HG02798 (cell line): ENCODE measurements around the gene KLHDC7A.

Experiments used
- ATAC-seq: cut with Tn5 transposase; IDR thresholded peaks from one replicate; pipeline ENCODE4 v1.9.1; 2021; ENCODE audit warnings: mild to moderate bottlenecking; ENCODE audit not compliant: unreplicated experiment, poor library complexity

The KLHDC7A gene

DNA sequence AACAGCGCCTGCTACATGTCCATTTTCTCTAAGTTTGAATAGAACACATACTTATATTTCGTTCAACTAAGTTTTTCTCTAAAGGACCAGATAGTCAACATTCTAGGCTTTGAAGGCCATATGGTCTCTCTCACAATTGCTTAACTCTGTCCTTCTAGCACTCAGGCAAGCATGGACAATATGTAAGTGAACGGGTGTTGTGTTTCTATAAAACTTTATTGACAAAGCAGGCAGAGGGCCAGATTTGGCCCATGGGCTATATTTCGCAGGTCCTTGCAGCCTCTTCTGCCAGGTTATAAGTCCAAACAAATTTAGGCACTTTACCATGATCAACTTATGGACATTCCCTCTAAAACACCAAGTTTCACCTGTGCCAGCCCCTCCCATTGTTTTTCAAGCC is 21.1 kb downstream of the KLHDC7A start:
- ATAC-seq = no peak

DNA sequence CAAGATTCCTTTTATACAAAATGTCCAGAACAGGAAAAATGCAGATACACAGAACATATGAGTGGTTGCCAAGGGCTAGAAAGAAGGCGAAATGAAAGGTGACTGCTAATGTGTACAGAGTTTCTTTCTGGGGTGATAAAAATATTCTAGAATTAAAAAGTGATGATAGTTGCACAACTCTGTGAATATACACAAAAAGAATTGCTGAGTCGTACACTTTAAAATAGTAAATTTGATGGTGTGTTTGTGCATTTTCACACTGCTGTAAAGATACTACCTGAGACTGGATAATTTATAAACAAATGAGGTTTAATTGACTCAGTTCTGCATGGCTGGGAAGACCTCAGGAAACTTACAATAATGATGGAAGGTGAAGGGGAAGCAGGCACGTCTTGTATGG is 23.9 kb downstream of the KLHDC7A start:
- no peak for ATAC-seq

DNA sequence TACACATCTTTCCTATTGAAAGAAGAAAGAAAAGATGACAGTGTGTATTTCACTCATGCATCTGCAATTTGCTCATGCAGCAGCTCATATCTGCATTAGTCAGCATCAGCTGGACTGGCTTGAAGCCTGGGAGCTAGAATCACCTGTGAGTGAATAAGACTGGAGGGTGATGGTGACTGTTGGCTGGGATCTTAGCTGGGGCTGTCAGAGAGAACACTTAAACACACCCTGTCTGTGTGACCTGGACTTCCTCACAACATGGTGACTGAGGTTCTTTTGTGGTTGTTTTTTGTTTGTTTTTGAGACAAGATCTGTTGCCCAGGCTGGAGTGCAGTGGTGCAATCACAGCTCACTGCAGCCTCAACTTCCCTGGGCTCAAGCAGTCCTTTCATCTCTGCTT is 24.9 kb downstream of the KLHDC7A start:
- ATAC-seq = no peak

DNA sequence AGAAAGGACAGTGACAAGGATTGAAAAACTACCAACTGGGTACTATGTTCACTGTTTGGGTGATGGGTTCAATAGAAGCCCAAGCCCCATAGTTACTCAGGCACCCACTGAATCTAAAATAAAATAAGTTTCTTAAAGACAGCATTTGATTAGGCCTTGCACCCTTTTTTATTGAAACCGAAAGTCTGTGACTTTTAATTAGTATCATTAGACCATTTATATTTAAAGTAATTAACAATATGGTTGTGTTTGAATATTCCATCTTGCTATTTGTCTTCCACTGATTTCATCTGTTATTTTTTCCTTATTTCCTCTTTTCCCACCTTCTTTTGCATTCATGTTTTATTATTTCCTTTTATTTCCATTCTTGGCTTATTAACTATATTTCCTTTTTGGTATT is 27.4 kb downstream of the KLHDC7A start:
- ATAC-seq = no peak

DNA sequence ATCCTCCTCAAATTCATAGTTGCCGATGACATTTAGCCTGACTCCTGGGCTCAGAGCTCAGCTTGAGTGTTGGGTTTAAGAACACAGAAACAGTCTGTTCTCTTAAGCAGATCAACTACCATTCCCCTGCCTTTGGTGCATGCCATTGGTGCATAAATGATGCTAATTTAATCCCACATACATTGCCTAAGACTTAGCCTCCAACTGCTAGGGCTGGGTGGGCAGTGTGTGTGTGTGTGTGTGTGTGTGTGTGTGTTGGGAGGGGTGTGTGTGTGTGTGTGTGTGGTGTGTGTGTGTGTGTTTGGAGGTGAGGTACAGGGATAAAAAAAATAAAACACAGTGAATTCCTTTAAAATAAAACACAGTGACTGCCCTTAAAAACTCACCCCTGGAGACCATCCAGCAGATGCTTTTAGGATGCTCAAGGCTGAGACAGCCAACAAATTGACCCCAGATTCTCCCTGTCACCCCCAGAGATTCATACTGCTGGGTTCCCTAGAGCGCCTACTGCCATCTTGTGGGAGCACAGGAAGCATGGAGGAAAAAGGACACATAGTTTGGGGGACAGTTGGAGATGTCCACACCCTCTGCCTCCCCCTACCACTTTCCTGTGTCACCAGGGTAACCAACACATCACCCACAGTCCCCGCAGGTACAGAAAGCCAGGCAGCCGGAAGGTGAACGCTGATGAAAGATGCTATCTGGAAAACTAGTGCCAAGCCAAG is 30.6 kb downstream of the KLHDC7A start:
- ATAC-seq = no peak

DNA sequence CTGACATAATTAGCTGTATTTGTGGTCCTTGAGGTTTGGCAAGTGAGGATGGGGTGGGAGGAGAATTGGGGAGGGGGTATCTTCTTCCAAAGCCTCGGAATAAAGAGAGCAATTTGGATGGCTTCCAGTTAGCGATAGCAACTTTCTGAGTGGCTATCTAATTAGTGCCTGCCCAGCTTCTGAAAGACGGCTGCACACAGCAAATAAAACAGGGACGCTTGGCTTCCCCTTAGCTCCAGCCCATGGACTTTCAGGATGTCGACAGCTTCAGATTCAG is 31.1 kb downstream of the KLHDC7A start:
- ATAC-seq = no peak

DNA sequence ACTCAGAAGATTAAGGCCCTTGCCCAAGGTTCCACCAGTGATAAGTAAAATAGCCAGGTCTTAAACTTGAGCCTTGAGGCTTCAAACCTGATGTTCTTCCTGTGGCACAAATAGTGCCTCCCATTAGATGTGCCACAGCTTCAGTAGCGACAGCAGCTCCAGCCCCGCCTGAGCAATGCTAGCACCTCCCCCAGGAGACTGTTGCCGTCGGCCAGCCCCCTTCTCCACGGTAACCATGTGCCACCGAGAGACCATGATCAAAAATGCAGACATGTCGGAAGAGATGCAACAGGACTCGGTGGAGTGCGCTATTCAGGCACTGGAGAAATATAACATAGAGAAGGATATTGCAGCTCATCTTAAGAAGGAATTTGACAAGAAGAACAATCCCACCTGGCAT is 32.2 kb downstream of the KLHDC7A start:
- no peak for ATAC-seq

DNA sequence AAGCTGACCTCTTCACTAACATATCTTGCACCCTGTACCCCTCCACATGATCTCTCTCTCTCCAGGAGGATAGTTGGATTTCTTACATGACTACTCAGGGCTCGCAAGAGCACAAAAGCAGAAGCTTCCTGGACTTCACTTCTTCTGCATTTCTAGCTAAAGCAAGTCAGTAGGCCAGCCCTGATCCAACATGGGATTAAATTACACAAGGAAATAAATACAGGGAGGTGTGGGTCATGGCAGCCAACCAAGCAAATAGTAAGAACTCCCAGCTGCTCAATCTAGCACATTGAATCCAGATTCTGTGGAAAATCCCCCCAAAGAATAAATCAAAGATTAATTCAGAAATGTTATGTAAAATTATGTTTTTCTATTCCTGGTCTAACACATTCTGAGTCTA is 33.3 kb downstream of the KLHDC7A start:
- ATAC-seq = no peak

DNA sequence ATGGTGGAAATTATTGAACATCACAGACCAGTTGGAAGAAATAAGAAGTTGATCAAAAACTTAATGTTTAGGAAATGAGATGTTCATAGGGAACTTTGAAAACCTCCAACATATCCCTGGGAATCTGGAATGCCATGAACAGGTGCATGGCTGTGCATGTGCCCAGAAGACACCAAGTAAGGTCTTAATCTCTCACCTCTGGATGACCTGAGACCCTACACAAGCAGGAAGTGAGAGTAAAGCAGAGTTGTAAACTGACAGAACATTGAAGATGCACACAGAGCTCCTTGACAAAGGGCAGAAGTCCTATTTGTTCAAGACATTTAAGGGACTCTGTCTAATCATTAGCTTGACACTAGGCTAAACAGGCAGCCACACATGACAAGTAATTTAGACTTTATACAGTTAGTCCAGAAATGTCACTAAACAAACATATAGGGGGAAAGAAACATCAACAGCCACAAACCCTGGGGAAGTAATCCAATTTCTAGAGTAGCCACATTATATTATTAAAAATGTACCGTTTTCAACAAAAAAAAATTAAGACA is 34.5 kb downstream of the KLHDC7A start:
- ATAC-seq = no peak

DNA sequence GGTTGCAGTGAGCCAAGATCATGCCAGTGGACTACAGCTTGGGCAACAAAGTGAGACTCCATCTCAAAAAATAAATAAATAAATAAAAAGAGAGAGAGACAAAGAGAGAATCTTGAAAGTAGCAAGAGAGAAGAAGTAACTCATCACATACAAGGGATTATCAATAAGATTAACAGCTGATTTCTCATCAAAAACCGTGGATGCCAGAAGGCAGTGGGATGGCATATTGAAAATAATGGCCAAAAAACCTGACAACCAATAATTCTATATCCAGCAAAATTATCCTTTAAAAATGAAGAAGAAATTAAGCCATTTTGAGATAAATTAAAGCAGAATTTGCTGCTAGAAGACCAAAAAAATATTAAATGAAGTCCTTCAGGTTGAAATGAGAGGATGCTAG is 35.7 kb downstream of the KLHDC7A start:
- no peak for ATAC-seq

DNA sequence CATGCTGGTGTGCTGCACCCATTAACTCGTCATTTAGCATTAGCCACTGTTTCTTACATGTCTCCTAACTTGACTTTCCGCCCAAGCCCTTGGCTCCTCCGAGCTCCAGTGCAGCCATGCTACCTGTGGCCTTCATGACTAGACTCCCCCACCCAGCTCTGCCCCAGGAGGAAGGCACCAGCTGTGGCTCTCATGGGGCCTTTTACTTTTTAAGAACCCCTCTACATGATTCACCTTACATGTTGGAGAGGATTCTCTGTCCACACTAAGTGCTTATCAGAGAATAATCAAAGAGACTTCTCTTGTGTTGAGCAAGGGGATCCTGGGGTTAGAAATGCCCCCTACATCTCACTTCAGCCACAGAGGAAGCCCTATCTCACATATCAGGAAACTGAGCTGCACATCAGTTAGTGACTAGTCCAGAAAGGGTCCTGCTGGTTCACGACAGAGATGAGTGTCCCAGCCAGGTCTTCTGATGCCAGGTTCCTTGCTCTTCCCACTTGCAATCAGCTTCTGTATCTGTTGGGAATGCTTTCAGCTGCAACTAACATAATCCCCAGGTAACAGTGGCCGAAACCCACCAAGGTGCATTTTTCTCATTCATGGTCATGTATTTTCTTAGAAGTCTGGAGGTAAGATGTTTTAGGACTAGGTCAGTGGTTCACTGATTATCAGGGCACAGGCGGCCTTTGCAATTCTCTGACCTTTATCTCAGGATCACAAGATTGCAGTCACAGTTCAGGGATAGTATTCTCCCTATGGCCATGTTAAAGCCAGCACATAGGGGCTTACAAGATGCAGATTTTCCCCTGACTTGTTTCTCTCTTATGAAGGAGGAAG is 45.9 kb downstream of the KLHDC7A start:
- ATAC-seq = no peak

DNA sequence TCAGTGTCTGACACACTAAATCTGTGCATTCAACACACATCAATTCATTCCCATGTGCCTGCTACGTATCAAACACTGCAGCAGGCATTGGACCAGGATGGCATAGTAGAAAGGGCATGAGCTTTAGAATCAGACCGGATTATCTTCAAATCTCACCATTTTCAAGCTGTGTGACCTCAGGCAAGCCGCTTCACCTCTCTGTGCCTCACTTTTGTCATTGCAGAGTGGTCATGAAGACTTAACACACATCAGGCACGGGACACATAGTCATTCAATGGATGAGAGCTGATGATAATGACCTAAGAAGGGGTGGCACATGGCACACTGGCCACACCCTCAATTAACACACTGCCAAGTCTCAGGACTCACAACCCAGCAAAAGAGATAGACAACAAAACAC is 46.8 kb downstream of the KLHDC7A start:
- ATAC-seq = no peak

DNA sequence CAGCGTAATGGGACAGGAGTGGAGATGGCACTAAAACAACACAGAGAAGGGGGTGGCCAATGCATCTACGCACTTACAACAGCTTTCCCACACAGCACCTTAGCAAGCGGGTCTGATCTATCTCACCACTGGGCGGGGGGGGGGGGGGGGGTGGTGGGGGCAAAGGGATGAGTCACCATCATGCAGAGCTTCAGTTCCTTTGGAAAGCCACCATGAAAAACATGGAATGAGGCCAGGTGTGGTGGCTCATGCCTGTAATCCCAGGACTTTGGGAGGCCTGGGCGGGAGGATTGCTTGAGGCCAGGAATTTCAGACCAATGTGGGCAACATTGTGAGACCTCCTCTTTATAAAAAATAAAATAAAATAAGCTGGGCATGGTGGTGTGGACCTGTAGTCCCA is 47.2 kb downstream of the KLHDC7A start:
- no peak for ATAC-seq

DNA sequence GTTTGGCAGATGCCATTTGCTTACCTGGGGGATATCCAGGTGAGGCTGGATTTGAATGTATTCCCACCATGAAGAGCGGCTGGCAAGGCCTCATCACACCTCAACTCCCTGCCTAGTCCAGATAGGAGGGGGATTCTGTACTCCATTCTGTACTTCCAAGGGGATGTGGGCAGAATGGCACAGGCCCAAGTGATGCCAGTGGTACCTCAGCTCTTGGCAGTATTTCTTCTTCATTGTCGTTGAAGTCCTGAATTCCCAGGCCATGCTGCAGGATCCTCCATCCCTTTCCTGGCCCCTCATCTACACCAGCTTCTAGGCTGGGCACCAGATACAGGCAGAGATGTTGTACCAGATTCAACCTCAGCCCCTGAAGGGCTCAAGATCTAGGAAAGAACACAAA is 47.9 kb downstream of the KLHDC7A start:
- no peak for ATAC-seq

DNA sequence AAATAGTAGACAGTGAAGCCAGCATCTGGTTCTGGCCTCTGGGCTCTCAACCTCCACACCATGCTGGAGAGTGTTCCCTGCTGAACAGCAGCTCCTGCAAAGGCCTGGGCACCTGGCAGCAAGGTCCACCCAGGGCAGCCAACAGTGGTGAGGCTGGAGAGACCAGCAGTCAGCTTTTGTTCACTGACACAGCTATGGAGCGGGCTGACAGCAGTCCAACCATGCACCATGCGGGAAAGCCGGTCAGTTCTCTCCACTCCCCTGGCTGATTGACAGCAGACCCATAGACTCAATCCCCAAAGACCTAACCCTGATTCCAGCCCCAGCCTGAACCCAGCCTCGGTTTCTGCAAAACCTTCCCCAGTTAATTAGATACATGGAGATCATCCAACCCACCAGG is 49.0 kb downstream of the KLHDC7A start:
- ATAC-seq = no peak

DNA sequence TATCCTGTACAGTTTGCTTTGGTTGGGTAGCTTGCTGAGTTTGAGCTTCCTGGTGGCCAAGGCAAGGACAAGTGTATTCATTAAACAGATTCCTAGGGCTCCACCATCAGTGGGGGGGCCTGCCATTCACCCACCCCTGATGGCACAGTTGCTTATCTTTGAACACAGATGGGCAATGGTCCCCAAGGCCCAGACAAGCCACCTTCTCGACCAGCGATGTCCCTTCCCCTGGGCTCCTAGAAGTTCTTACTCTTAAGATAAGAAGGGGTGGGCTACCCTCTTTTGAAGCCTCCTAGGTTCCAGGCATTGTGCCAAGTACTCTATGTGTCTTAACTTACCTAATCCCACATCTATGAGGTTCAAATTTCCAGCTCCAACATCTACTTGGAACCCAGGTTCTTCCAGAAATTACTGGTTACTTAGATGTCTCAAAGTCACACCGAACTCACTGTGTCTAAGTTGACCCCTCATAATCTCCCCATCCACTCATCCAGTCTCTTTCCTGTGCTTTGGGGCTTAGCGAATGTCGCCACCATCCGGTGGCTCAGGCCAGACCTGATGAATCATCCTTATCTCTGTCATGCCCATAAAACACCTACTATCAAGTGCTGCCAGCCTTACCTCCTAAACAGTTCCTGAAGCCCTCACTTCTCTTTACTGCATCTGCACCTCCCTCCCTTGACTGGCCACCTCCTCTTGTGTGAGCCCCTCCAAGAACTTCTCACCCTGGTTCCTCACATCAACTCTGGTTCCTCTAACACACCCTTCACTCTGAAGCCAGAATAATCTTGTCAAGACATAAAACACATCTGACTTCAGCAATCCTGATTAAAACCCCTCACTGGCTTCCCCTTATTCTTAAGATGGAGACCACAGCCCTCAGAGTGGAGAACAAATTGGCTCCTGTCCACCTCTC is 50.1 kb downstream of the KLHDC7A start:
- no peak for ATAC-seq

DNA sequence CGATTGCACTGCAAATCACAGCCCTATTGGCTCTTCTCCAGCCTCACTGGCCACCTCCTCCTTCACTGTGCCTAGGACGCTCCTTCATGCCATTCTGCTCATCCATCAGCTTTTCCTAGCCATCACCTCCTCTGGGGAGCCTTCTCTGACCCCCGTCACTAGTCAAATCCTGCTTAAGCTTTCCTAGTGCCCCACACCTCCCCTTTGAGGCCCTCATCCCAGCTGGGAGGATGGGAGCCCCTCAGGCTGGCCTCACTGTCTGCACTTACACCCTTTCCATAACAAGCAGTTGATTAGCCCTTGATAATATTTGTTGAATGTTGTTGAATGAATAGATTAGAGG is 50.7 kb downstream of the KLHDC7A start:
- ATAC-seq = no peak

DNA sequence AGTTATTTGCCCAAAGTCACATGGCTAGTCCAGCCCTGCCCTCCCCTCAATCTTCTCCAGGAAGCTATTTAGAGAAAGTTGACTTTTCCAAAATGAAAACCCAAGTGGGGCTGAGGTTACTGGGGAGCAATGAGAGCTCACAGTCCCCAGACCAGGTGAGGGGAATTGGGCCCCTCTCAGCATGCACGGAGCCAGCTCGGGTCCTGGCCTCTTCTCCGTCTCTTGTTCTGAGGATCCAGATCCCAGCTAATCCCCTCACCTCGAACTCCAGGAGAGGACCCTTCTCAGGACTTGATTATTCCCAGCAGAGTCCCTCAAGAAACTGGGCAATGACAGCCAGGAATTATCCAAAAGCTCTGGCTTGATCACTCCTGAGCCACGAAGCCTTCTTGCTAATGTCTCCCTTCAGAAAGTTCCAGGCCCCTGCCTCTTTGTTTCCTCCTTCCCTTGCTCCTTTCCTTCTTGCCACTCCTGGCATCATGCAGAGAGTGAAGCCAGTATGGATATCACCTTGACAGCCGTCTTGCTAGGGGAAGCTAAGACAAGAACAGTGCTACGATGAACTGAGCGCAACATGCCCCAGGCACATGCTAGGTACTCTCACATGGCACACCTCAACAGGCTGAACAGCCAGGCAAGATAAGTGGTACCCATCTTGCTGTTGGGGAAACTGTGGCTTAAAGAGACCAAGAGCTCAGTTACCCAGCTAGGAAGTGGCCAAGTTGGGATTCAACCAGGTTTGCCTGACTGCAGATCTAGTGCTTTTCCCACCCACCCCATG is 51.9 kb downstream of the KLHDC7A start:
- ATAC-seq = no peak

DNA sequence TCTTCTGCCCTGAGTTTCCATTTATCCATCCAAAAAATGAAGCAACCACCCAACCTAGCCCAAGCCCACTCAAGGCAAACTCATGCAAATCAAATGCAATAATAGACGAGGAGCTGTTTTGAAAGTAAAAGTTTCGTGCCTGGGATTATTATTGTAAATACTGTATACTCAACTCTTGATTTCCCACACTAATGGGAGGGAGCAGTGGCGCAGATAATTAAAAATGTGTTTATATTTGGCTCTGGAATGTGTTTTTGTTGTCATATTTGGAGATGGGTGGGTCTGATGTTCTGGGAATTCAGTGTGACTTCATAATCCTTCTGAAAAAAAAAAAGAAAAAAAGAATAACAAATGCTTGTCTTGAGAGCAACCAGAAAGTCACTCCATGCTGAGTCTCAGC is 52.5 kb downstream of the KLHDC7A start:
- ATAC-seq = no peak

DNA sequence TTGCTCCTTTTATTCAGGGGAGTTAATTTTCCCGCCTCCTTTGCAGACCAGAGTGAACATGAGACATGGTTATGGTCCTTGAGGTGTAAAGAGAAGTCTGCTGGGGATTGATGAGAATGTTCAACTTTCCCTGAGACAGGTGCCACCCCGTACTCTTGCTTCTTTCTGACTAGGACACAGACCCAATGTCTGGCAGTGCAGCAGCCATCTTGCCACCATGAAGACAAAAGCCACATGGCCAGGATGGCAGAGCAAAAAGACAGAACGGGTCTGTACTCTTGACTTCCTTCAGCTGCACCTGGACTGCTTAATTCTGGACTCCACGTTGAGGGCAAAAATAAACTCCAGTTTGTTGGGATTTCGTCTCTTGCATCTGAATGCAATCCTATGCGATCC is 54.1 kb downstream of the KLHDC7A start:
- no peak for ATAC-seq
